SK-N-SH (cell line): ENCODE data around the gene MAP2K5. TPM values are rescaled to one million over a fixed set of nuclear protein-coding genes. Genes with fewer than 3 reads are reported as not detected.

Experiments used
- CTCF ChIA-PET: fragments of 300-600, 350-600 bp; formaldehyde crosslinking; extraction: SDS; loops from one replicate; lab custom pipeline; 2021; lab: Yijun Ruan, JAX
- POLR2A ChIA-PET: fragments of 350-600 bp; sonication (Branson Sonifier 250); formaldehyde crosslinking; extraction: SDS; loops from one replicate; lab custom pipeline; 2020; ENCODE audit warnings: antibody characterized with exemption, inconsistent platforms; lab: Yijun Ruan, JAX
- DNase-seq: peaks from one replicate; pipeline ENCODE4 v3.0.0; 2012
- H2AFZ ChIP-seq: fragments of 200-600 bp; sonication (generic); 2 replicates; pipeline ENCODE4 v1.8.1; 2016; ENCODE audit warnings: antibody characterized with exemption, mild to moderate bottlenecking, low read depth
- H3F3A ChIP-seq: fragments of 200-600 bp; sonication (generic); replicated peaks from 2 replicates; pipeline ENCODE3; 2016; ENCODE audit warnings: antibody characterized with exemption, mild to moderate bottlenecking; ENCODE audit not compliant: insufficient read depth
- H3K27ac ChIP-seq, 2 experiments: fragments of 200-500 bp in 1 of 2; fragments of 200-600 bp in 1 of 2; sonication (Bioruptor generic) in 1 of 2; sonication (generic), shearing (Covaris generic) in 1 of 2; 2 replicates each; pipeline versions ENCODE4 v1.5.1 to v1.6.1; 2014 to 2016; ENCODE audit warnings: low read depth in 2 of 2, inconsistent platforms in 1 of 2, low read length in 1 of 2, mild to moderate bottlenecking in 1 of 2, mixed read lengths in 1 of 2
- H3K27me3 ChIP-seq: fragments of 200-600 bp; sonication (generic), shearing (Covaris generic); 2 replicates; pipeline ENCODE4 v1.6.1; 2016; ENCODE audit warnings: mixed run types; ENCODE audit not compliant: insufficient read depth
- H3K36me3 ChIP-seq, 2 experiments: fragments of 200-500 bp in 1 of 2; fragments of 200-600 bp in 1 of 2; sonication (Bioruptor generic) in 1 of 2; sonication (generic) in 1 of 2; replicated peaks in 1 of 2; 2 replicates each; pipeline versions ENCODE3 to v1.5.1; 2014 to 2016; ENCODE audit warnings: low read length in 1 of 2, mild to moderate bottlenecking in 1 of 2; ENCODE audit not compliant: insufficient read depth in 2 of 2, control insufficient read depth in 1 of 2
- H3K4me1 ChIP-seq, 2 experiments: fragments of 200-500 bp in 1 of 2; fragments of 200-600 bp in 1 of 2; sonication (Bioruptor generic) in 1 of 2; sonication (generic), shearing (Covaris generic) in 1 of 2; 2 replicates each; pipeline versions ENCODE4 v1.5.1 to v1.6.1; 2014 to 2016; ENCODE audit warnings: low read depth in 1 of 2, low read length in 1 of 2, mixed run types in 1 of 2; ENCODE audit not compliant: insufficient read depth in 2 of 2, control insufficient read depth in 1 of 2
- H3K4me2 ChIP-seq: fragments of 200-600 bp; sonication (generic), shearing (Covaris generic); 2 replicates; pipeline ENCODE4 v1.6.1; 2017; ENCODE audit warnings: mixed run types
- H3K4me3 ChIP-seq, 2 experiments: fragments of 200-500 bp in 1 of 2; fragments of 200-600 bp in 1 of 2; sonication (Bioruptor generic) in 1 of 2; sonication (generic), shearing (Covaris generic) in 1 of 2; 2 replicates each; pipeline versions ENCODE4 v1.5.1 to v1.8.1; 2014 to 2016; ENCODE audit warnings: low read depth in 2 of 2, inconsistent platforms in 1 of 2, low read length in 1 of 2, mild to moderate bottlenecking in 1 of 2, mixed read lengths in 1 of 2, moderate library complexity in 1 of 2
- H3K79me2 ChIP-seq: fragments of 200-600 bp; sonication (generic); 2 replicates; pipeline ENCODE4 v1.8.1; 2017; ENCODE audit warnings: mild to moderate bottlenecking; ENCODE audit not compliant: insufficient read depth
- H3K9ac ChIP-seq: fragments of 200-600 bp; sonication (generic); 2 replicates; pipeline ENCODE4 v1.6.1; 2017; ENCODE audit warnings: mixed run types
- H3K9me2 ChIP-seq: fragments of 200-600 bp; sonication (generic); 2 replicates; pipeline ENCODE4 v1.6.1; 2017; ENCODE audit warnings: mixed run types
- H3K9me3 ChIP-seq: fragments of 200-600 bp; sonication (generic); 2 replicates; pipeline ENCODE4 v1.6.1; 2017; ENCODE audit warnings: mixed run types, mild to moderate bottlenecking, moderate library complexity
- H4K20me1 ChIP-seq: fragments of 200-600 bp; sonication (generic); 2 replicates; pipeline ENCODE4 v1.6.1; 2017; ENCODE audit warnings: mild to moderate bottlenecking, mixed run types; ENCODE audit not compliant: insufficient read depth
- FOSL2 ChIP-seq: IDR thresholded peaks from 2 replicates; pipeline ENCODE4 v1.4.0; 2012; ENCODE audit warnings: low read depth, mild to moderate bottlenecking, moderate library complexity, borderline replicate concordance
- FOXJ3 ChIP-seq: sonication (generic); formaldehyde crosslinking; IDR thresholded peaks from 2 replicates; pipeline ENCODE4 v1.5.1; 2020; ENCODE audit warnings: mild to moderate bottlenecking, missing genetic modification reagents
- FOXM1 ChIP-seq: IDR thresholded peaks from 2 replicates; pipeline ENCODE4 v1.4.0; 2012; ENCODE audit warnings: low read depth, mild to moderate bottlenecking
- GABPA ChIP-seq: IDR thresholded peaks from 2 replicates; pipeline ENCODE4 v1.4.0; 2012; ENCODE audit warnings: low read depth, mild to moderate bottlenecking
- GATA2 ChIP-seq: sonication (generic); formaldehyde crosslinking; IDR thresholded peaks from 2 replicates; pipeline ENCODE4 v1.5.0; 2020; ENCODE audit warnings: mild to moderate bottlenecking, missing genetic modification reagents
- PBX3 ChIP-seq: IDR thresholded peaks from 2 replicates; pipeline ENCODE4; 2012
- POLR2AphosphoS5 ChIP-seq: IDR thresholded peaks from 2 replicates; pipeline ENCODE4 v1.6.1; 2012; ENCODE audit warnings: low read depth, low read length
- RCOR1 ChIP-seq: fragments of 150-350 bp; IDR thresholded peaks from 2 replicates; pipeline ENCODE4 v1.6.1; 2017; ENCODE audit warnings: antibody characterized with exemption, low read length
- RFX5 ChIP-seq: IDR thresholded peaks from 2 replicates; pipeline ENCODE4 v1.6.1; 2012; ENCODE audit warnings: mild to moderate bottlenecking, improper control_type of control experiment, low read length
- RXRA ChIP-seq: IDR thresholded peaks from 2 replicates; pipeline ENCODE4 v1.4.0; 2012; ENCODE audit warnings: low read depth, mild to moderate bottlenecking, borderline replicate concordance
- SIN3A ChIP-seq: IDR thresholded peaks from 2 replicates; pipeline ENCODE4 v1.6.1; 2012; ENCODE audit warnings: low read depth, mild to moderate bottlenecking, low read length, moderate library complexity, borderline replicate concordance
- WGBS: methylation state at CpG from one replicate; pipeline ENCODE4 v1.1.6; 2017; ENCODE audit warnings: low lambda C conversion rate; 5-methylcytosine and 5-hydroxymethylcytosine counted together
- polyA plus RNA-seq, 3 experiments: library from polyadenylated mRNA; depleted of rRNA; stranded (reverse); fragments of >200 nt; gene quantifications; 2 replicates each; pipeline ENCODE4 v1.2.3, GENCODE V29; 2012
- TF ChIP-seq, protein P1 (sequence below): IDR thresholded peaks from 2 replicates; pipeline ENCODE4 v1.4.0; 2012; ENCODE audit warnings: low read depth
- TF ChIP-seq, protein P2 (sequence below): IDR thresholded peaks from 2 replicates; pipeline ENCODE4 v1.4.0; 2012; ENCODE audit warnings: low read depth, borderline replicate concordance

MAP2K5 gene
- polyA plus RNA-seq, 1 of the 3 experiments (the other 2 are of a cell fraction), result 6.2 TPM

- Histone ChIP-seq H3K4me1 (peaks cover 0 to 20% of the 10 kb centered on the region in 2 experiments; a peak in 2 of 4 replicates), H3K27ac (no peak overlapping the region), H3K36me3 (no peaks in the 10 kb centered on the region), H3K27me3 (peaks cover 31% of the 10 kb centered on the region), H3F3A (no peaks in the 10 kb centered on the region), H3K9me3 (no peaks in the 10 kb centered on the region), H4K20me1 (no peaks in the 10 kb centered on the region), H3K4me2 (no peak overlapping the region), H3K9ac (no peak overlapping the region), H3K9me2 (no peaks in the 10 kb centered on the region), H3K79me2 (no peaks in the 10 kb centered on the region), H2AFZ (no peak overlapping the region), H3K4me3 (no peak overlapping the region)
- DNase-seq, result no peak
- ChIA-PET CTCF (interaction anchor here (2.2 kb wide), 1 partner anchor 16 kb away, joined by 4 read pairs; no protein-coding TSS in a partner anchor), POLR2A (no interaction called here)
- TF ChIP-seq PBX3 (no peak), RFX5 (no peak), RXRA (no peak)
- 92% methylated on average over 13 of the region's 19 CpGs for WGBS
Measured at GRCh38 chr15:67819636-67820035, 277.1 kb downstream of the MAP2K5 start.

DNA sequence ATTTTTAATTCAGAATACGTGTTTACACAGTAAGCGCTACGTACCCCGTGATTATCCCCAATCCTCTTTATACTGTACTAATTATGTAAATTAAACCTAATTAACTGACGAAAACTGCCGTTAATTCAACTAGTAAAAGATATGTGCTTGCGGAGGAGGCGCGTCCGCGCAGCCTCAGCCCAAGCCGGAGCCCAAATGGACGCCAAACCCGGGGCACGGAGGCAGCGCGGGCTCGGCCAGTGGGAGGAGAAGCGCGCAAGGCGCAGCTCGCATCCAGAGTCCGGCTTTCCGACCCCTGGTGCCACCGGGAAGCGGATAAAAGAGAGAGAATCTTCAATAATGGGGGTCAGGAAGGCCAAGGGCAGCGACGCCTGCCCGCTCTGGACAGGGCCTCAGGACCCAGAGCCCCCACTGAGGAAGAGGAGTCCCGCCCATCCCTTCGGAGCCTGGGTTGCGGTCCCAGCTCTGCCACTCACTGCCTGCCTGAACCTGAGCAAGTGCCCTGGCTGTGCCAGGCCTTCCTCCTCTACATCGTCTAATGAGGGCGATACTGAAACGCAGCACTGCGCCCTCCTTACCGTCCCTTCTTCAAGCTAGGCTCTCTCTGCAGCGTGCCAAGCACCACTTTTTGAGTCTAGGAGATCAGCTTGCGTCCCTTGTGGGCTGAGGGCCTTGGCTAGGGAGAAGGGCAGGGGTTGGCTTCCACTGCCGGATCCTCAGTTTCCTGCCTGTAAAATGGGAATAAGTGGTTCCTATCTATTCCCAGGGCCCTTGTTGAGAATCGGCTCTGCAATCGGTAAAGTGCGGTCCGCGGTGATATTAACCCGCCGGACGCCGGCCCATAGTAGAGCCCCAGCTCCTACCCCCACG is 277.9 kb downstream of the MAP2K5 start:
- Histone ChIP-seq H3K4me2 (no peak overlapping the region), H3K4me3 (no peak overlapping the region), H2AFZ (no peak overlapping the region), H3K36me3 (no peaks in the 10 kb centered on the region), H3K4me1 (peaks cover 0 to 22% of the 10 kb centered on the region in 2 experiments; a peak in 2 of 4 replicates), H3K9me2 (no peaks in the 10 kb centered on the region), H3K27ac (no peak overlapping the region), H3K79me2 (no peaks in the 10 kb centered on the region), H3F3A (no peaks in the 10 kb centered on the region), H3K27me3 (peaks cover 36% of the 10 kb centered on the region), H4K20me1 (no peaks in the 10 kb centered on the region), H3K9me3 (no peaks in the 10 kb centered on the region), H3K9ac (no peak overlapping the region)
- ChIA-PET POLR2A (no interaction called here), CTCF (interaction anchor here (1.0 to 2.2 kb wide), 3 partner anchors 11 to 363 kb away, joined by 3 to 4 read pairs (median 4); no protein-coding TSS in a partner anchor)
- TF ChIP-seq, protein P1, sequence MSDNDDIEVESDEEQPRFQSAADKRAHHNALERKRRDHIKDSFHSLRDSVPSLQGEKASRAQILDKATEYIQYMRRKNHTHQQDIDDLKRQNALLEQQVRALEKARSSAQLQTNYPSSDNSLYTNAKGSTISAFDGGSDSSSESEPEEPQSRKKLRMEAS, result no peak
- TF ChIP-seq RCOR1 (no peak), FOXM1 (no peak), GABPA (no peak), SIN3A (no peak), FOSL2 (no peak), FOXJ3 (CRISPR knock-in tag) (no peak), GATA2 (CRISPR knock-in tag) (no peak), POLR2AphosphoS5 (no peak)
- TF ChIP-seq, protein P2, sequence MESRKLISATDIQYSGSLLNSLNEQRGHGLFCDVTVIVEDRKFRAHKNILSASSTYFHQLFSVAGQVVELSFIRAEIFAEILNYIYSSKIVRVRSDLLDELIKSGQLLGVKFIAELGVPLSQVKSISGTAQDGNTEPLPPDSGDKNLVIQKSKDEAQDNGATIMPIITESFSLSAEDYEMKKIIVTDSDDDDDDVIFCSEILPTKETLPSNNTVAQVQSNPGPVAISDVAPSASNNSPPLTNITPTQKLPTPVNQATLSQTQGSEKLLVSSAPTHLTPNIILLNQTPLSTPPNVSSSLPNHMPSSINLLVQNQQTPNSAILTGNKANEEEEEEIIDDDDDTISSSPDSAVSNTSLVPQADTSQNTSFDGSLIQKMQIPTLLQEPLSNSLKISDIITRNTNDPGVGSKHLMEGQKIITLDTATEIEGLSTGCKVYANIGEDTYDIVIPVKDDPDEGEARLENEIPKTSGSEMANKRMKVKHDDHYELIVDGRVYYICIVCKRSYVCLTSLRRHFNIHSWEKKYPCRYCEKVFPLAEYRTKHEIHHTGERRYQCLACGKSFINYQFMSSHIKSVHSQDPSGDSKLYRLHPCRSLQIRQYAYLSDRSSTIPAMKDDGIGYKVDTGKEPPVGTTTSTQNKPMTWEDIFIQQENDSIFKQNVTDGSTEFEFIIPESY, result no peak
- DNase-seq, result no peak
- 94% methylated on average over 44 of the region's 50 CpGs for WGBS
